ENCODE measurements around the gene HINT2.

Gene HINT2

DNA sequence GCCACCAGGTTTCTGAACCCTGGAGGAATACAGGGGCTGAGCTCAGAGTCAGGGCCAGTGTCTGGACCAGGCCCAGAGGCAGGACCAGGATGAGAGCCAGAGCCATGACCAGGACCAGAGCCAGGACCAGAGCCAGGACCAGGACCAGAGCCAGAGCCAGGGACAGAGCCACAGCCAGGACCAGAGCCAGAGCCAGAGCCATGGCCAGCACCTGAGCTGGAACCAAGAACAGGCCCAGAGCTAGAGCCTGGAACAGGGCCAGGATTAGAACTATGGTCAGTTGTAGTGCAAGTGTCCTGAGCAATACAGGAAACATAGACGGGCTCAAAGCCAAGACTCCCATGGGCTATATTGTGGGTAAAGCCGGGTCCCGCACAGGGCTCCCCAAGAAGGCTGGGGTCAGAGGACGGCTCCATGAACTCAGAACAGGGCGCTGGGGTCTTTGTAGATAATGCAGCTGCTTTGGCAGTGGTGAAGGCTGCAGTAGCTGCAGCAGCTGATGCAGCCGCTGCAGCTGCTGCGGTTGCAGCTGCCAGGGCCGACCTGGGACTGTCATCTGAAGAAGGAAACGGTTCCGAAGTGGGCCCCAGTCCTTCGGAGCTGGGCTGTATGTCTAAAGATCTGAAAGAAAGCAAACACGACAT is 3.3 kb downstream of the HINT2 start:
- peak; percentile 28 for DNase-seq (ENCODE audit: low spot score)

DNA sequence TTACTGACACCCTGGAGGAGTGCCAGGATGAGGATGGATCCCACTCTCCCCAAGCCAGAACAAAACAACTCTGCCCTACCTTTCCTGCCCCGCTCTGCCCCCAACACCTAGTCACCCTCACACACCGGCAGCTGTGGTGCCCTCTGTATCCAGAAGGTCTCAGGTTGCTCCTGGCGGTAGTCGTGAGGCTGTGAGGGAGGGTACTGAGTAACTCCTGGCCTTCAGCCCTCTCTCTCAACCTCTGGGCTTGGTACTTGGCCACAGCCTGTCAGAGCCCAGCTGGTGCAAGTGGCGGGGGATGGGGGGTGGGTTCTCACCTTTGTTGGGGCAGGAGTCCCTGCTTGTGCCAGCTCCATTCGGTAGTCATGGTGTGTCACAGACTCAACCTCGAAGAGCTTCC is 4.7 kb downstream of the HINT2 start:
- no peak for DNase-seq (ENCODE audit: low spot score)

- no peak for DNase-seq (ENCODE audit: low spot score)
Measured at GRCh38 chr9:35808433-35808832, 6.4 kb downstream of the HINT2 start.

GRCh38 chr9:35806101-35806500 is 8.7 kb downstream of the HINT2 start:
- no peak for DNase-seq (ENCODE audit: low spot score)

- DNase-seq (ENCODE audit: low spot score): no peak
Measured at GRCh38 chr9:35801328-35802128, 13.3 kb downstream of the HINT2 start.

- DNase-seq (ENCODE audit: low spot score): no peak
Measured at GRCh38 chr9:35800530-35800929, 14.3 kb downstream of the HINT2 start.

- DNase-seq (ENCODE audit: low spot score): peak; percentile 78
Measured at GRCh38 chr9:35798658-35799374, 16.0 kb downstream of the HINT2 start.

GRCh38 chr9:35797311-35798109 is 17.3 kb downstream of the HINT2 start:
- no peak for DNase-seq (ENCODE audit: low spot score)

GRCh38 chr9:35795695-35796094 is 19.1 kb downstream of the HINT2 start:
- DNase-seq (ENCODE audit: low spot score): no peak

- no peak for DNase-seq (ENCODE audit: low spot score)
Measured at GRCh38 chr9:35793461-35793860, 21.4 kb downstream of the HINT2 start.

DNA sequence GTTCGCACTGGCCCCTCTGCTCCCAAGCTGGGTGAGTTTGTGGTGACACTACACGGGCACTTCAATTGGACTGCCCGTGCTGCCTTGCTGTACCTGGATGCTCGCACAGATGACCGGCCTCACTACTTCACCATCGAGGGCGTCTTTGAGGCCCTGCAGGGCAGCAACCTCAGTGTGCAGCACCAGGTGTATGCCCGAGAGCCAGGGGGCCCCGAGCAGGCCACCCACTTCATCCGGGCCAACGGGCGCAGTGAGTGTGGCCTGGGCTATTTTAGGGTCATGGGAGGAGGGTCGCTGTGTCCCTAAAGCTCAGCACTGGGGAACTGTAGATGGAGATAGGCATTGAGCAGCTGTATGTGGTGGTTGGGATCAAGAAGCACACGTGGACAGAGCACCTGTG is 22.0 kb downstream of the HINT2 start:
- DNase-seq (ENCODE audit: low spot score): no peak

DNA sequence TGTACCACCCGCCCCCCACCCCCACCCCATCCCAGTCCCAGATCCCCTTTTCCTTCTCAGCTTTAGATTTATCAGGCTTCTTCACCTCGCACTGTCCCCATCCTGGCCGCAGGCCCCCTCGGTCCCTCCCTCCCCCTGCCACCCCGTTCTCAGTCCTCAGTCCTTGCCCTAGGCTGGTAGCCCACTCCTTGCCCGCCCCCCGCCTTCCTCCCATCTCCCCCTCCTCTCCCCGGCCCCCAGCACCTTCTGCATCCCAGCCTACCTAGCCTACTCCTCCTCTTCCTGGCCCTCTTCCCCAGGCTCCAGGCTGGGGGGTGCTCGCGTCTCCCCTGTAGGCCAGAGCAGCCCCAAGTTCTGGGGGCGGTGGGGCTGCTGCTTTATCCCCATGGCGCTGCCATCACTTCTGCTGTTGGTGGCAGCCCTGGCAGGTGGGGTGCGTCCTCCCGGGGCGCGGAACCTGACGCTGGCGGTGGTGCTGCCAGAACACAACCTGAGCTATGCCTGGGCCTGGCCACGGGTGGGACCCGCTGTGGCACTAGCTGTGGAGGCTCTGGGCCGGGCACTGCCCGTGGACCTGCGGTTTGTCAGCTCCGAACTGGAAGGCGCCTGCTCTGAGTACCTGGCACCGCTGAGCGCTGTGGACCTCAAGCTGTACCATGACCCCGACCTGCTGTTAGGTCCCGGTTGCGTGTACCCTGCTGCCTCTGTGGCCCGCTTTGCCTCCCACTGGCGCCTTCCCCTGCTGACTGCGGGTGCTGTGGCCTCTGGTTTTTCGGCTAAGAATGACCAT is 22.6 kb downstream of the HINT2 start:
- DNase-seq (ENCODE audit: low spot score): no peak

GRCh38 chr9:35791297-35791921 is 23.4 kb downstream of the HINT2 start, which contains the start of gene NPR2:
Gene NPR2, plus strand, starts transcription at chr9:35791591. Its CDS starts 818 bp downstream, at chr9:35792409.
- no peak for DNase-seq (ENCODE audit: low spot score)

GRCh38 chr9:35790385-35791296 is 24.2 kb downstream of the HINT2 start:
- peak; percentile 82 for DNase-seq (ENCODE audit: low spot score)

DNA sequence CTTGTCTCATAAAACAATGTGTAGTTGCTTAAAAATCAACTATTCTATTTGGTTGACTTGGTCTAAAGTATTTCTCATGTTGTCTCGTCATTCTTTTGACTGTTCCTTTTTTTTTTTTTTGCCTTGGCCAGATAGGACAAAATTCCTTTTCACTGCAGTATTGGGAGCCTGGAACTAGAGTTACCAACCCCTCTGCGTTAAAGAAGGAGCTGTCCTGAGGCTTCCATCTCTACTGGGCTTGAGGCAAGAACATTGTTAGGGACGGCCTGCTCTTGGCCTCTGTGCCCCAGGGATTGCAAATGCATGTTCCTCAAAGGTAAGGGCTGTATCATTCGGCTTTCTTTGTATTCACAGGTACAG is 24.8 kb downstream of the HINT2 start:
- DNase-seq (ENCODE audit: low spot score): peak; percentile 21

GRCh38 chr9:35789541-35789940 is 25.3 kb downstream of the HINT2 start:
- no peak for DNase-seq (ENCODE audit: low spot score)

- DNase-seq (ENCODE audit: low spot score): no peak
Measured at GRCh38 chr9:35783418-35783817, 31.4 kb downstream of the HINT2 start.

GRCh38 chr9:35781066-35781465 is 33.8 kb downstream of the HINT2 start:
- no peak for DNase-seq (ENCODE audit: low spot score)

DNA sequence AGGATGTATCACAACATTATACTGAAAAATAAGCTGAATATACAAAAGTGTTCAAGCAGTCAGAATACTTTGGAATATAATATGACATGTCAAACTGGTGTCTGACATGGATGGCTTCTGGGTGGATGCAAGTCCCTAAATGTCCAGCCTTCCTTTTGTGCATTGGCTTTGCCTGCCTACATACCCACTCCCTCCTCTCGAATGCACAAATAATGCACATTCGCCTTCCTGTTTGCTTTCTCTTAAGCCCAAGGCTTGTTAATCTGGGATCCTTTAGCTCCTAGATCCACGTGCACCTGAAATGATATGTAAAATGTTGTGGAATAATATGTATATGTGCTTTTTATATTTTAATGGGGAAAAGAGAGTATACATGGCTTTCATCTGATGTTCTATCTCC is 36.3 kb downstream of the HINT2 start:
- DNase-seq (ENCODE audit: low spot score): no peak

GRCh38 chr9:35776018-35776417 is 38.8 kb downstream of the HINT2 start:
- DNase-seq (ENCODE audit: low spot score): no peak
